PFSK-1 (cell line): ENCODE data around the gene TNFAIP2.

ENCODE experiments used
- FOXP2 ChIP-seq: optimal IDR thresholded peaks from 2 replicates; pipeline ENCODE3; 2011; ENCODE audit warnings: borderline replicate concordance, control low read depth, inconsistent platforms; ENCODE audit not compliant: insufficient read depth; ENCODE audit errors: extremely low read length, extremely low read depth
- POLR2AphosphoS5 ChIP-seq: IDR thresholded peaks from 2 replicates; pipeline ENCODE4 v1.6.1; 2012; ENCODE audit warnings: low read depth, mild to moderate bottlenecking, control low read depth, low read length, moderate library complexity
- SIN3A ChIP-seq: IDR thresholded peaks from 2 replicates; pipeline ENCODE4 v1.6.1; 2012; ENCODE audit warnings: mild to moderate bottlenecking, low read length, moderate library complexity, borderline replicate concordance; ENCODE audit not compliant: insufficient read depth
- TAF1 ChIP-seq: IDR thresholded peaks from 2 replicates; pipeline ENCODE4 v1.6.1; 2012; ENCODE audit warnings: low read length, control low read depth, borderline replicate concordance; ENCODE audit not compliant: insufficient read depth
- TF ChIP-seq, protein P1 (sequence below), 2 experiments: IDR thresholded peaks; 2 replicates each; pipeline versions ENCODE4 v1.6.1 to v1.8.0; 2011 to 2012; ENCODE audit warnings: low read depth in 2 of 2, low read length in 2 of 2, control low read depth in 1 of 2, inconsistent platforms in 1 of 2, mild to moderate bottlenecking in 1 of 2, moderate library complexity in 1 of 2; ENCODE audit not compliant: insufficient read depth in 1 of 2

Gene TNFAIP2

GRCh38 chr14:103123634-103124500 is 606 bp downstream of the TNFAIP2 start:
- no peak for TF ChIP-seq TAF1
- TF ChIP-seq POLR2AphosphoS5, result no peak
- TF ChIP-seq FOXP2, result no peak

DNA sequence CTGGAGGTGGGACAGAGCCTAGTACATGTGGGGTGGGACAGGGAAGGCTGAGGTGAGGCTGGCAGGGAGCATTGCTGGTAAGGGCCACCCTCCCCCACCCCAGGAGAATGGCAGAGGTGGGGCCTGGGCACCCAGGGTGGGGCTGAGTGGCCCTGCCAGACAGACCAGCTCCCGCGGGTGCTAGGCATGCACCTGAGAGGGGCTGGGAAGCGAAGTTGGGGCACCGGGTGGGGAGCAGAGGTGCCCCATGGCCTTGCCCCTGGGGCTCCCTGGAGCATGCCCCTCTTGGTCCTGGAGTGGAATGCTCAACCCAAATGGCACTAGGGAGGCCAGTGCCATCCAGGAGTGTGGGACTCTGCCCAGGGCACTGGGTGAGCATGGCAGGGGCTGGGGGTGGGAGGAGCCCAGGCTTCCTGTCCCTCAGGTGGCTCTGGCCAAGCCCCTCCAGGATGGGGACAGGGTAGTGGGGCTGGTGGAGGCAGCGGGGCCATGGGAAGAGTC is 1.3 kb downstream of the TNFAIP2 start:
- TF ChIP-seq POLR2AphosphoS5, result no peak
- TF ChIP-seq, protein P1, sequence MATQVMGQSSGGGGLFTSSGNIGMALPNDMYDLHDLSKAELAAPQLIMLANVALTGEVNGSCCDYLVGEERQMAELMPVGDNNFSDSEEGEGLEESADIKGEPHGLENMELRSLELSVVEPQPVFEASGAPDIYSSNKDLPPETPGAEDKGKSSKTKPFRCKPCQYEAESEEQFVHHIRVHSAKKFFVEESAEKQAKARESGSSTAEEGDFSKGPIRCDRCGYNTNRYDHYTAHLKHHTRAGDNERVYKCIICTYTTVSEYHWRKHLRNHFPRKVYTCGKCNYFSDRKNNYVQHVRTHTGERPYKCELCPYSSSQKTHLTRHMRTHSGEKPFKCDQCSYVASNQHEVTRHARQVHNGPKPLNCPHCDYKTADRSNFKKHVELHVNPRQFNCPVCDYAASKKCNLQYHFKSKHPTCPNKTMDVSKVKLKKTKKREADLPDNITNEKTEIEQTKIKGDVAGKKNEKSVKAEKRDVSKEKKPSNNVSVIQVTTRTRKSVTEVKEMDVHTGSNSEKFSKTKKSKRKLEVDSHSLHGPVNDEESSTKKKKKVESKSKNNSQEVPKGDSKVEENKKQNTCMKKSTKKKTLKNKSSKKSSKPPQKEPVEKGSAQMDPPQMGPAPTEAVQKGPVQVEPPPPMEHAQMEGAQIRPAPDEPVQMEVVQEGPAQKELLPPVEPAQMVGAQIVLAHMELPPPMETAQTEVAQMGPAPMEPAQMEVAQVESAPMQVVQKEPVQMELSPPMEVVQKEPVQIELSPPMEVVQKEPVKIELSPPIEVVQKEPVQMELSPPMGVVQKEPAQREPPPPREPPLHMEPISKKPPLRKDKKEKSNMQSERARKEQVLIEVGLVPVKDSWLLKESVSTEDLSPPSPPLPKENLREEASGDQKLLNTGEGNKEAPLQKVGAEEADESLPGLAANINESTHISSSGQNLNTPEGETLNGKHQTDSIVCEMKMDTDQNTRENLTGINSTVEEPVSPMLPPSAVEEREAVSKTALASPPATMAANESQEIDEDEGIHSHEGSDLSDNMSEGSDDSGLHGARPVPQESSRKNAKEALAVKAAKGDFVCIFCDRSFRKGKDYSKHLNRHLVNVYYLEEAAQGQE (IDR thresholded peaks at IDR 0.05; ENCODE audit: insufficient read depth in 1 of 2, low read depth in 2 of 2, low read length in 2 of 2), result no peak
- TF ChIP-seq SIN3A, result no peak
- no peak for TF ChIP-seq TAF1
- TF ChIP-seq FOXP2, result no peak

DNA sequence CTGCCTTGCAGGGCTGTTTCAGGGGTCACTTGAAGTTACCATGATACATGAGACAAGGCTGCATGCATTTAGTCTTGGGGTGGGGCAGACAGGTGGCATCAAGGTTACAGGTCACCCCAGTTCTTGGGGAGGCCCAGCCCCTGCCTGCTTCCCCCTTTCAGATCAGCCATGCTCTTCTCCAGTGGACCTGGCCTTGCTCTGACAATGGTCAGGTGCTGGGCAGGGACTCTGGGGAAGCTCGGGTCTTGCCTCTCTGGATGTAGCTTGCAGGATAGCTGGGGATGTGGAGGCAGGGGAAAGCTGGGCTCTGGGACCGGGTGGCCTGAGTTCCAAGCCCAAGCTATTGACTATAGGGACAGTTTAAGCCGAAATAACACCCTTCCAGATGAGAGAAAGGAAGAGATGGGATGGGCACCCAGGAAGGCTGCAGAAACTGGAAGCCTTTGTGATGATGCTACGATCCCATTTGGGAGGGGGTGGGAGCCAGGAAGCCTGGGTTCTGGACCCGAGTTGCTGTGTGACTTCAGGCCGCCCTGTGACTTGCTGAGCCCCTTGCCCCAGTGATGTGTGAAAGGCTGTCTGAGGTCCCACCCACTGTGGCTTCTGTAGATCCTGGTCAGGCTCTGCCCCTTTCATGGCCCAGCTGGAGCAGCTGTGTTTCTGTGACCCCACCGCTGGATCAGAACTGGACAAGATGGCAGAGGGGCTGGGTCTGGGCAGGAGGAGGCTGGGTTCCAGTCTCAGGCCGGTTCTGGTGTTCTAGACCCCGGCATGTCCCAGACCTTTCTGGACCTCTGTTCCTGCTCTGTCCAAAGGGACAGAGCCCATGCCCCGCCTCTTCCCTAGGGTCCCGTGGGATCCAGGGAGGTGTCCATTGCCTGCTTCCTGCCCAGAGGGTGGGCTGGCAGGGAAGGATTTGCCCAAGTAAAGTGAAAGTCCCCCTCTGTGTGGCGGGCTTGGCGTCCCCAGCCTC is 2.1 kb downstream of the TNFAIP2 start:
- TF ChIP-seq, protein P1 (IDR thresholded peaks at IDR 0.05; ENCODE audit: insufficient read depth in 1 of 2, low read depth in 2 of 2, low read length in 2 of 2), result no peak
- TF ChIP-seq POLR2AphosphoS5, result no peak
- no peak for TF ChIP-seq SIN3A

DNA sequence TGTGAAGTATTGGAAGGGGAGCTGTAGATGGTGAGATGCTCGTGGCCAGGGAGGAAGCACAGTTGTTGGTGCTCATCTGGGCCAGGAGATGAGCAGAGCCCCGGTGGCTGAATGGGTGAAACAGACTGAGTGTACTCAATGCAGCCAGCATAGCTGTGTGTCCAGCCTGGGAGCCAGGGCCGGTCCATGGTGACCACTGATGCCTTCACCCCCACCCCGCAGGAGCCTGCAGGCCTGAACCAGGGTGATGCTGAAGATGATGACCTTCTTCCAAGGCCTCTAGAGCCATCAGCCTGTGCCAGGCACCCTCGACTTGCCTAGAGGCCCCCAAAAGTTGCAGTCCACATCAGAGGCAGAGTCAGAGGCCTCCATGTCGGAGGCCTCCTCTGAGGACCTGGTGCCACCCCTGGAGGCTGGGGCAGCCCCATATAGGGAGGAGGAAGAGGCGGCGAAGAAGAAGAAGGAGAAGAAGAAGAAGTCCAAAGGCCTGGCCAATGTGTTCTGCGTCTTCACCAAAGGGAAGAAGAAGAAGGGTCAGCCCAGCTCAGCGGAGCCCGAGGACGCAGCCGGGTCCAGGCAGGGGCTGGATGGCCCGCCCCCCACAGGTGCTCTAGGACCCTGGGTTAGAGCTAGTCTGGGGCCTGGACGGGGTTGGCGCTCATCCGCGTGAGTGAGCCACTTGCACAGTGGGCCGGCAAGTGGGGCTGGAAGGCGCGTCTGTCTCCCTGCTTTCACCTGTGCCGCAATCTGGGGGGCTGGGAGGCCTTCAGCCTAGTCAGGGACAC is 3.0 kb downstream of the TNFAIP2 start:
- TF ChIP-seq, protein P1 (IDR thresholded peaks at IDR 0.05; ENCODE audit: insufficient read depth in 1 of 2, low read depth in 2 of 2, low read length in 2 of 2), result no peak
- TF ChIP-seq TAF1 (no peak), FOXP2 (no peak)

GRCh38 chr14:103126873-103127304 is 3.6 kb downstream of the TNFAIP2 start:
- TF ChIP-seq POLR2AphosphoS5 (no peak), FOXP2 (no peak), TAF1 (no peak), SIN3A (no peak)
- TF ChIP-seq, protein P1 (IDR thresholded peaks at IDR 0.05; ENCODE audit: insufficient read depth in 1 of 2, low read depth in 2 of 2, low read length in 2 of 2), result no peak
